Loucy (cell line): ENCODE results near the gene IQSEC1.

Source experiments
- H2AFZ ChIP-seq: fragments of 200-600 bp; sonication (generic); 2 replicates; pipeline ENCODE4 v1.6.0; 2016; ENCODE audit warnings: antibody characterized with exemption, mild to moderate bottlenecking, low read length, moderate library complexity
- H3F3A ChIP-seq: fragments of 200-600 bp; 2 replicates; pipeline ENCODE4 v1.6.0; 2016; ENCODE audit warnings: antibody characterized with exemption, low read depth, mild to moderate bottlenecking
- H3K27me3 ChIP-seq: fragments of 200-600 bp; sonication (generic); 2 replicates; pipeline ENCODE4 v1.6.1; 2014; ENCODE audit warnings: low read length, mild to moderate bottlenecking; ENCODE audit not compliant: insufficient read depth, poor library complexity, severe bottlenecking
- H3K36me3 ChIP-seq: fragments of 200-600 bp; sonication (generic); 2 replicates; pipeline ENCODE4 v1.6.1; 2016; ENCODE audit warnings: low read length; ENCODE audit not compliant: insufficient read depth
- H3K4me1 ChIP-seq: fragments of 200-600 bp; sonication (generic); 2 replicates; pipeline ENCODE4 v1.5.1; 2014; ENCODE audit warnings: low read length, mild to moderate bottlenecking; ENCODE audit not compliant: insufficient read depth, poor library complexity, severe bottlenecking
- H3K4me2 ChIP-seq: fragments of 200-600 bp; sonication (generic); 2 replicates; pipeline ENCODE4 v1.6.0; 2014; ENCODE audit warnings: antibody characterized with exemption, low read length, low read depth, mild to moderate bottlenecking; ENCODE audit not compliant: poor library complexity, severe bottlenecking
- H3K4me3 ChIP-seq: fragments of 200-600 bp; sonication (generic); 2 replicates; pipeline ENCODE4 v1.5.1; 2014; ENCODE audit warnings: low read length, mild to moderate bottlenecking, mixed read lengths; ENCODE audit not compliant: poor library complexity, severe bottlenecking
- H3K79me2 ChIP-seq: fragments of 200-600 bp; sonication (generic); 2 replicates; pipeline ENCODE4 v1.6.1; 2014; ENCODE audit warnings: low read length; ENCODE audit not compliant: insufficient read depth
- H3K9ac ChIP-seq: fragments of 200-600 bp; sonication (generic); 2 replicates; pipeline ENCODE4 v1.6.0; 2014; ENCODE audit warnings: mild to moderate bottlenecking, low read depth, low read length, moderate library complexity; ENCODE audit not compliant: poor library complexity, severe bottlenecking
- H3K9me2 ChIP-seq: fragments of 200-600 bp; sonication (generic); replicated peaks from 2 replicates; pipeline ENCODE4 v1.6.1; 2016; ENCODE audit warnings: low read depth, low read length, mixed read lengths
- H3K9me3 ChIP-seq: fragments of 200-600 bp; sonication (generic); 2 replicates; pipeline ENCODE4 v1.6.1; 2014; ENCODE audit warnings: mild to moderate bottlenecking, antibody characterized with exemption, low read length, low read depth; ENCODE audit not compliant: insufficient read depth
- H4K20me1 ChIP-seq: fragments of 200-600 bp; sonication (generic); 2 replicates; pipeline ENCODE4 v1.6.0; 2014; ENCODE audit warnings: antibody characterized with exemption, low read length, mild to moderate bottlenecking; ENCODE audit not compliant: insufficient read depth, poor library complexity, severe bottlenecking
- CTCF ChIP-seq: fragments of 200-600 bp; sonication (generic); conservative IDR thresholded peaks from 2 replicates; pipeline ENCODE4 v1.5.1; 2014; ENCODE audit warnings: mild to moderate bottlenecking, antibody characterized with exemption, low read length
- EZH2phosphoT487 ChIP-seq: fragments of 200-600 bp; IDR thresholded peaks from 2 replicates; pipeline ENCODE4 v1.6.1; 2018; ENCODE audit warnings: antibody characterized with exemption, mild to moderate bottlenecking, moderate library complexity, borderline replicate concordance

Gene IQSEC1

GRCh38 chr3:13017361-13018042 is 55.7 kb downstream of the IQSEC1 start:
- no peak for TF ChIP-seq CTCF
- no peak for TF ChIP-seq EZH2phosphoT487
- H3K9me3 ChIP-seq: no peaks in the 10 kb centered on the region
- peak overlapping the region; percentile 73 for H3K4me3 ChIP-seq
- peak overlapping the region; percentile 89 for H3K4me2 ChIP-seq
- no peak overlapping the region for H2AFZ ChIP-seq
- no peaks in the 10 kb centered on the region for H3K36me3 ChIP-seq
- no peaks in the 10 kb centered on the region for H3K9me2 ChIP-seq
- H3K4me1 ChIP-seq: peaks cover 96% of the 10 kb centered on the region
- peak overlapping the region; percentile 95 for H3K9ac ChIP-seq
- H3K79me2 ChIP-seq: peaks cover 91% of the 10 kb centered on the region
- H3F3A ChIP-seq: peaks cover 14% of the 10 kb centered on the region; the same call in 1 of the 2 replicates
- H3K27me3 ChIP-seq: no peaks in the 10 kb centered on the region
- no peaks in the 10 kb centered on the region for H4K20me1 ChIP-seq

GRCh38 chr3:13016721-13017255 is 56.4 kb downstream of the IQSEC1 start:
- TF ChIP-seq CTCF (no peak), EZH2phosphoT487 (no peak)
- Histone ChIP-seq H3K4me2 (peak overlapping the region; percentile 89), H3K79me2 (peaks cover 94% of the 10 kb centered on the region), H4K20me1 (no peaks in the 10 kb centered on the region), H3K9me2 (no peaks in the 10 kb centered on the region), H2AFZ (no peak overlapping the region), H3K9ac (peak overlapping the region; percentile 95), H3K4me3 (peak overlapping the region; percentile 73), H3F3A (peaks cover 17% of the 10 kb centered on the region; the same call in 1 of the 2 replicates), H3K27me3 (no peaks in the 10 kb centered on the region), H3K9me3 (no peaks in the 10 kb centered on the region), H3K36me3 (no peaks in the 10 kb centered on the region), H3K4me1 (peaks cover 96% of the 10 kb centered on the region)

- Histone ChIP-seq H3K36me3 (no peaks in the 10 kb centered on the region), H3F3A (peaks cover 17% of the 10 kb centered on the region; the same call in 1 of the 2 replicates), H3K4me2 (peak overlapping the region; percentile 89), H3K9me2 (no peaks in the 10 kb centered on the region), H3K27me3 (no peaks in the 10 kb centered on the region), H3K79me2 (peaks cover 94% of the 10 kb centered on the region), H4K20me1 (peaks cover 2% of the 10 kb centered on the region), H3K9ac (peak overlapping the region; percentile 95), H3K9me3 (no peaks in the 10 kb centered on the region), H3K4me1 (peaks cover 96% of the 10 kb centered on the region), H3K4me3 (peak overlapping the region; percentile 73), H2AFZ (no peak overlapping the region)
- no peak for TF ChIP-seq CTCF
Observed at GRCh38 chr3:13016083-13016720, 57.0 kb downstream of the IQSEC1 start.
